Measurements from ENCODE around the gene LYRM1.

- no peak for TF ChIP-seq CTCF (IDR thresholded peaks at IDR 0.05)
- TF ChIP-seq POLR2A (IDR thresholded peaks at IDR 0.05), result no peak
Observed at GRCh38 chr16:20903899-20904506, 3.4 kb downstream of the LYRM1 start.

All from lower leg skin (tissue), 3 donors.